CD4-positive, alpha-beta T cell (primary cell): ENCODE results near the gene NSDHL. TPM values are rescaled to one million over a fixed set of nuclear protein-coding genes. Genes with fewer than 3 reads are reported as not detected.

Experiments
- ATAC-seq: fragments of 200-7000 bp; cut with Tn5 transposase; one replicate; pipeline ENCODE4 v1.10.0; 2022; ENCODE audit warnings: mild to moderate bottlenecking; ENCODE audit not compliant: poor library complexity
- CTCF ChIA-PET: fragments of 350-600 bp; sonication (Branson Sonifier 250); formaldehyde crosslinking; loops from one replicate; lab custom pipeline; 2021; ENCODE audit warnings: antibody characterized with exemption, inconsistent platforms; lab: Charles Lee
- POLR2A ChIA-PET: fragments of 350-600 bp; sonication (Branson Sonifier 250); formaldehyde crosslinking; loops from one replicate; lab custom pipeline; 2021; ENCODE audit warnings: antibody characterized with exemption, inconsistent platforms; lab: Charles Lee
- DNase-seq, 14 experiments: peaks; one replicate each; pipeline ENCODE4 v3.0.0-alpha.2; 2013 to 2020; ENCODE audit warnings: mixed read lengths in 2 of 14
- H3K27ac ChIP-seq, 2 donors: one replicate each; pipeline versions ENCODE4 v1.5.1 to v1.7.0; 2013; ENCODE audit warnings: low read length in 2 of 2, low read depth in 1 of 2, mild to moderate bottlenecking in 1 of 2
- H3K27me3 ChIP-seq, 2 experiments: 1 replicate in 1 of 2; 2 replicates in 1 of 2; pipeline versions ENCODE4 v1.6.1 to v1.7.0; 2013; ENCODE audit warnings: low read length in 2 of 2, control low read depth in 1 of 2, mild to moderate bottlenecking in 1 of 2, moderate library complexity in 1 of 2; ENCODE audit not compliant: insufficient read depth in 2 of 2, control insufficient read depth in 1 of 2
- H3K36me3 ChIP-seq: one replicate; pipeline ENCODE4 v1.6.1; 2013; ENCODE audit warnings: low read length, control low read depth; ENCODE audit not compliant: insufficient read depth
- H3K4me1 ChIP-seq: one replicate; pipeline ENCODE4 v1.6.1; 2013; ENCODE audit warnings: low read length, control low read depth; ENCODE audit not compliant: insufficient read depth
- H3K4me3 ChIP-seq: one replicate; pipeline ENCODE4 v1.5.1; 2013; ENCODE audit warnings: mild to moderate bottlenecking, low read length, moderate library complexity
- H3K9me3 ChIP-seq, 2 experiments: 1 replicate in 1 of 2; 2 replicates in 1 of 2; pipeline versions ENCODE4 v1.6.1 to v1.7.0; 2013; ENCODE audit warnings: low read length in 2 of 2, mild to moderate bottlenecking in 2 of 2, control low read depth in 1 of 2, moderate library complexity in 1 of 2; ENCODE audit not compliant: control insufficient read depth in 1 of 2, insufficient read depth in 1 of 2
- H3K27ac Mint-ChIP-seq: one replicate; pipeline ENCODE4 v1.8.0; 2020; ENCODE audit warnings: mixed read lengths
- H3K27me3 Mint-ChIP-seq: one replicate; pipeline ENCODE4 v1.8.0; 2021; ENCODE audit warnings: mixed read lengths
- H3K36me3 Mint-ChIP-seq: one replicate; pipeline ENCODE4 v1.8.0; 2021; ENCODE audit warnings: low read depth, mixed read lengths
- H3K4me1 Mint-ChIP-seq: one replicate; pipeline ENCODE4 v1.8.0; 2021; ENCODE audit warnings: low read depth, mixed read lengths
- H3K4me3 Mint-ChIP-seq: one replicate; pipeline ENCODE4 v1.8.0; 2020; ENCODE audit warnings: mild to moderate bottlenecking, mixed read lengths
- H3K9me3 Mint-ChIP-seq: one replicate; pipeline ENCODE4 v1.8.0; 2020; ENCODE audit warnings: mixed read lengths
- CTCF ChIP-seq: fragments of 200-600 bp; IDR thresholded peaks from one replicate; pipeline ENCODE4 v1.8.0; 2022; ENCODE audit warnings: antibody characterized with exemption, mild to moderate bottlenecking
- intact Hi-C, 2 experiments: fragments of 100-400 bp; cut with DNase I in 1 of 2; cut with micrococcal nuclease in 1 of 2; formaldehyde crosslinking; loops; one replicate each; pipeline versions ENCODE4 v1.15.1 to v1.9.0; 2023 to 2025; cut with DNase I, micrococcal nuclease
- total RNA-seq, 174 experiments: library from RNA in 2 of 174; stranded (reverse) in 2 of 174; gene quantifications; one replicate each; pipeline ENCODE4 v1.2.3 and lab custom pipeline; 2021 to 2026

The NSDHL gene
- total RNA-seq, 2 experiments from 2014 or later = 2.7 to 2.9 TPM

DNA sequence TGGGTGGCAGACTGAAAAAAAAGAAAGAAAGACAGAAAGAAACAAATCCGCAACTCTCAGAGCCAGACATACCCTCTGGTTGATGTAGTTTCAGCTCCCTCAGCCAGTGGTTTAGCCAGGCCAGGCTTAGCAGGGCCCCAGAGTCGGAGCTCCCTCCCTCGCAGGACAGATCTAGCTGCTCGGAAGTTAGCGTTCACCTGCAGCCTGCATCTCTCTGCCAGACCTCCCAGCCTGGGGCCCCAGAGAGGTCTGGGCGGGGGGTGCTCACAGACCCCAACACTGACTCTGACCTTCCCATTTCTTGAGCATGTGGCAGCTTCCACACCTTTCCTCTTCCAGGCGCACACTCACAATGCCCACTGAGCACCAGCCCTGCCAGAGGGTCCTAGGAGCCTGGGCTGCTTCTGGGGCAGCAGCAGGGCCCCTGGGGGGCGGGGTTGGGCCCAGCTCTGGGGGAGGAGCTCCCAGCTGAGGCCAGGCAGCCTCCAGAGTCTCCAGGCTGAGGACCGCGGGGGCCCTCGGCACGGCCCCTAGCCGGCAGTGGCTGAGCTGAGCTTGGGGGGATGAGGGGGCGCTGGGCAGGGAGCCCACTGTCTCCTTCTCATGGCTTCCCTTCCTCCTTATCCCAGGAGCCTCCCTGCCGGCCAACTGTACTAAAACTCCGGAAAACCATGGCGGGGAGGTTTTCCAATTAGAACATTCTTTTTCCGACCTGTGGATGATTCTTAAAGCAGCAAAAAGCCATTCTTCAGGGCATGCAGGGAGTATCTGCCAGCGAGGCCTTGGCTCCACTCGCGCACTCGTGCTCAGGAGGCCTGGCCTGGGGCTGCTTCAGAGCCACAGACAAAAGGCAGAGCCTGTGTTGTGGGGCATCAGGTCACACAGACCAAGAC lies 62.4 kb downstream of the NSDHL start:
- H3K27ac ChIP-seq = no peak overlapping the region
- no peaks in the 10 kb centered on the region for H3K4me1 ChIP-seq
- no peaks in the 10 kb centered on the region for H3K36me3 Mint-ChIP-seq
- peaks cover 41% of the 10 kb centered on the region for H3K27me3 Mint-ChIP-seq
- no peak for TF ChIP-seq CTCF
- H3K9me3 Mint-ChIP-seq = no peaks in the 10 kb centered on the region
- peaks cover 4 to 19% of the 10 kb centered on the region in 2 experiments for H3K27me3 ChIP-seq
- no peaks in the 10 kb centered on the region for H3K9me3 ChIP-seq
- no peak overlapping the region for H3K27ac Mint-ChIP-seq
- no peak for DNase-seq
- POLR2A ChIA-PET = no interaction called here
- H3K4me3 ChIP-seq = no peak overlapping the region
- H3K36me3 ChIP-seq = no peaks in the 10 kb centered on the region
- ATAC-seq = no peak
- no peaks in the 10 kb centered on the region for H3K4me1 Mint-ChIP-seq
- intact Hi-C loops = no loop called here
- no peak overlapping the region for H3K4me3 Mint-ChIP-seq
- CTCF ChIA-PET = no interaction called here

- ATAC-seq (no peak), DNase-seq (no peak)
- no peaks in the 10 kb centered on the region for H3K9me3 Mint-ChIP-seq
- H3K27me3 ChIP-seq = peaks cover 4 to 26% of the 10 kb centered on the region in 2 experiments
- peaks cover 41% of the 10 kb centered on the region for H3K27me3 Mint-ChIP-seq
- H3K36me3 Mint-ChIP-seq = no peaks in the 10 kb centered on the region
- no peaks in the 10 kb centered on the region for H3K36me3 ChIP-seq
- H3K4me3 ChIP-seq = no peak overlapping the region
- H3K27ac Mint-ChIP-seq = no peak overlapping the region
- no peak overlapping the region for H3K27ac ChIP-seq
- no peaks in the 10 kb centered on the region for H3K4me1 Mint-ChIP-seq
- no peaks in the 10 kb centered on the region for H3K9me3 ChIP-seq
- TF ChIP-seq CTCF = no peak
- intact Hi-C loops = no loop called here
- no peak overlapping the region for H3K4me3 Mint-ChIP-seq
- ChIA-PET POLR2A (no interaction called here), CTCF (no interaction called here)
- H3K4me1 ChIP-seq = no peaks in the 10 kb centered on the region
Observed at GRCh38 chrX:152893980-152894610, 63.2 kb downstream of the NSDHL start.

DNA sequence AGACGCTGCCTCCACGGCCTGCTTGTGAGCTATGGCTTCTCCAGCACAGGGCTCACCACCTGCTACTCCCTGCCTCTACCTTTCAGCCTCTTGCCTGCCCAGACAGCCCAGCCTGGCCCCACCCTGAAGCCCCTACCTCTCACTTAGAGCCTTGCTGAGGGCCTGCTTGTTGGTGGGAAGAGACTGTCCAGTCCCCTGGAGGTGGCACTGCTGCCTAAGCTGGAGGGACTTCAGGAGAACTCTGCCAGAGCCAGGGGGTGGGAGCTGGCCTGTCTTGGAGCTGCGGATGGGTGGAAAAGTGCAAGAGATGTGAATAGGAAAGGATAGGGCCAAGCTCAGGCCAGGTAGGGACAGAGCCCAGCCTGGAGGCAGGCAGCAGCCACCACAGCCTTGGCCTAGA lies 64.3 kb downstream of the NSDHL start:
- no peak overlapping the region for H3K4me3 Mint-ChIP-seq
- intact Hi-C loops = no loop called here

More for the DNA sequence above, 64.3 kb downstream of the NSDHL start:
- no peak for DNase-seq
- peaks cover 4 to 20% of the 10 kb centered on the region in 2 experiments for H3K27me3 ChIP-seq
- H3K4me1 Mint-ChIP-seq = no peaks in the 10 kb centered on the region
- peaks cover 36% of the 10 kb centered on the region for H3K27me3 Mint-ChIP-seq
- no peaks in the 10 kb centered on the region for H3K4me1 ChIP-seq
- no peak for ATAC-seq
- no peaks in the 10 kb centered on the region for H3K36me3 ChIP-seq
- no peak for TF ChIP-seq CTCF
- H3K36me3 Mint-ChIP-seq = no peaks in the 10 kb centered on the region
- CTCF ChIA-PET = no interaction called here
- POLR2A ChIA-PET = no interaction called here
- H3K9me3 ChIP-seq = no peaks in the 10 kb centered on the region
- H3K9me3 Mint-ChIP-seq = no peaks in the 10 kb centered on the region
- no peak overlapping the region for H3K27ac ChIP-seq
- no peak overlapping the region for H3K4me3 ChIP-seq
- H3K27ac Mint-ChIP-seq = no peak overlapping the region
